Neural progenitor cell (in vitro differentiated cells): ENCODE results near the gene CD200. TPM values are rescaled to one million over a fixed set of nuclear protein-coding genes. Genes with fewer than 3 reads are reported as not detected.
A peak's percentile ranks its signal among the peaks of the same experiment; 100 is the strongest.

Source experiments
- DNase-seq: peaks from one replicate; pipeline ENCODE4 v3.0.0-alpha.2; 2016; ENCODE audit warnings: low spot score
- H2AFZ ChIP-seq: fragments of 200-600 bp; sonication (generic); replicated peaks from 2 replicates; pipeline ENCODE4 v1.6.1; 2016; ENCODE audit warnings: antibody characterized with exemption
- H3F3A ChIP-seq: fragments of 200-600 bp; sonication (generic); 2 replicates; pipeline ENCODE4 v1.6.1; 2016; ENCODE audit warnings: antibody characterized with exemption, low read depth
- H3K27ac ChIP-seq: fragments of 200-600 bp; sonication (generic); 2 replicates; pipeline ENCODE4 v1.5.1; 2016; ENCODE audit warnings: mild to moderate bottlenecking
- H3K27me3 ChIP-seq: fragments of 200-600 bp; sonication (generic); 2 replicates; pipeline ENCODE4 v1.6.1; 2016; ENCODE audit warnings: mild to moderate bottlenecking, moderate library complexity
- H3K36me3 ChIP-seq: fragments of 200-600 bp; sonication (generic); 2 replicates; pipeline ENCODE4 v1.5.1; 2016
- H3K4me1 ChIP-seq: fragments of 200-600 bp; sonication (generic); 2 replicates; pipeline ENCODE4 v1.6.1; 2016; ENCODE audit warnings: mixed run types
- H3K4me2 ChIP-seq: fragments of 200-600 bp; sonication (generic); 2 replicates; pipeline ENCODE4 v1.6.1; 2016
- H3K4me3 ChIP-seq: fragments of 200-600 bp; sonication (generic); 2 replicates; pipeline ENCODE4 v1.5.1; 2016
- H3K79me2 ChIP-seq: fragments of 200-600 bp; sonication (generic); 2 replicates; pipeline ENCODE4 v1.6.1; 2016; ENCODE audit warnings: low read depth
- H3K9ac ChIP-seq: fragments of 200-600 bp; sonication (generic); 2 replicates; pipeline ENCODE4 v1.6.1; 2016
- H3K9me3 ChIP-seq: fragments of 200-600 bp; sonication (generic); 2 replicates; pipeline ENCODE4 v1.5.1; 2016; ENCODE audit warnings: low read depth
- H4K20me1 ChIP-seq: fragments of 200-600 bp; sonication (generic); 2 replicates; pipeline ENCODE4 v1.6.1; 2016; ENCODE audit warnings: low read depth
- H3K27ac Mint-ChIP-seq: 3 replicates; pipeline ENCODE4 v1.8.0; 2021; ENCODE audit warnings: mixed read lengths
- H3K27me3 Mint-ChIP-seq: 2 replicates; pipeline ENCODE4 v1.8.0; 2022; ENCODE audit warnings: low read depth, mild to moderate bottlenecking, inconsistent platforms, moderate library complexity, mixed read lengths; ENCODE audit not compliant: insufficient read depth
- H3K36me3 Mint-ChIP-seq: 3 replicates; pipeline ENCODE4 v1.8.0; 2021; ENCODE audit warnings: mixed read lengths
- H3K4me1 Mint-ChIP-seq: 3 replicates; pipeline ENCODE4 v1.8.0; 2021; ENCODE audit warnings: mixed read lengths
- H3K4me3 Mint-ChIP-seq: 3 replicates; pipeline ENCODE4 v1.8.0; 2021; ENCODE audit warnings: mild to moderate bottlenecking, moderate library complexity, mixed read lengths
- H3K9me3 Mint-ChIP-seq: 3 replicates; pipeline ENCODE4 v1.8.0; 2020; ENCODE audit warnings: mixed read lengths
- CTCF ChIP-seq: fragments of 200-600 bp; sonication (generic); IDR thresholded peaks from 2 replicates; pipeline ENCODE4 v1.5.1; 2017; ENCODE audit warnings: antibody characterized with exemption, mild to moderate bottlenecking
- EZH2 ChIP-seq: fragments of 200-600 bp; sonication (generic); IDR thresholded peaks from 2 replicates; pipeline ENCODE4 v1.6.1; 2017; ENCODE audit warnings: antibody characterized with exemption, mild to moderate bottlenecking, moderate library complexity
- EZH2phosphoT487 ChIP-seq: fragments of 200-600 bp; sonication (generic); IDR thresholded peaks from 2 replicates; pipeline ENCODE4 v1.6.1; 2017; ENCODE audit warnings: antibody characterized with exemption
- total RNA-seq: library from RNA; depleted of rRNA; stranded (reverse); fragments of >200 nt; gene quantifications from 2 replicates; pipeline ENCODE4 v1.2.3, GENCODE V29; 2015; ENCODE audit warnings: low replicate concordance

The CD200 gene
- total RNA-seq, 1 donor from 2014 or later: 48.4 TPM

GRCh38 chr3:112306825-112307224 is 26.1 kb upstream of the CD200 start:
- Mint-ChIP-seq H3K9me3 (no peaks in the 10 kb centered on the region), H3K27ac (peak overlapping the region; percentile 47), H3K4me3 (no peak overlapping the region), H3K36me3 (no peaks in the 10 kb centered on the region), H3K4me1 (peaks cover 14% of the 10 kb centered on the region), H3K27me3 (peaks cover 2% of the 10 kb centered on the region)
- no peaks in the 10 kb centered on the region for H3K9me3 ChIP-seq
- no peak overlapping the region for H2AFZ ChIP-seq
- no peak overlapping the region for H3K9ac ChIP-seq
- H3K4me2 ChIP-seq: no peak overlapping the region
- no peak for TF ChIP-seq CTCF
- TF ChIP-seq EZH2: no peak
- TF ChIP-seq EZH2phosphoT487: no peak
- no peak overlapping the region for H3K4me3 ChIP-seq
- H3K36me3 ChIP-seq: no peaks in the 10 kb centered on the region
- H4K20me1 ChIP-seq: no peaks in the 10 kb centered on the region
- peaks cover 42% of the 10 kb centered on the region for H3K4me1 ChIP-seq
- H3K27me3 ChIP-seq: no peaks in the 10 kb centered on the region
- H3F3A ChIP-seq: peaks cover 41% of the 10 kb centered on the region
- DNase-seq: no peak
- H3K27ac ChIP-seq: no peak overlapping the region
- H3K79me2 ChIP-seq: no peaks in the 10 kb centered on the region

- H3K9ac ChIP-seq: no peak overlapping the region
- no peaks in the 10 kb centered on the region for H3K36me3 ChIP-seq
- H3K79me2 ChIP-seq: no peaks in the 10 kb centered on the region
- no peak overlapping the region for H3K27ac ChIP-seq
- no peaks in the 10 kb centered on the region for H4K20me1 ChIP-seq
- H3K4me1 ChIP-seq: peaks cover 35% of the 10 kb centered on the region
- TF ChIP-seq EZH2phosphoT487: no peak
- no peaks in the 10 kb centered on the region for H3K9me3 Mint-ChIP-seq
- DNase-seq: no peak
- peak overlapping the region; percentile 14 for H3K4me2 ChIP-seq
- H3K27ac Mint-ChIP-seq: peak overlapping the region; percentile 74
- H2AFZ ChIP-seq: no peak overlapping the region
- H3F3A ChIP-seq: peaks cover 34% of the 10 kb centered on the region
- H3K27me3 Mint-ChIP-seq: peaks cover 2% of the 10 kb centered on the region
- H3K4me3 Mint-ChIP-seq: no peak overlapping the region
- H3K9me3 ChIP-seq: no peaks in the 10 kb centered on the region
- no peaks in the 10 kb centered on the region for H3K36me3 Mint-ChIP-seq
- H3K27me3 ChIP-seq: no peaks in the 10 kb centered on the region
- H3K4me3 ChIP-seq: no peak overlapping the region
- H3K4me1 Mint-ChIP-seq: peaks cover 14% of the 10 kb centered on the region
Observed at GRCh38 chr3:112307557-112307956, 25.4 kb upstream of the CD200 start.

GRCh38 chr3:112308151-112308911 is 24.6 kb upstream of the CD200 start:
- peaks cover 2% of the 10 kb centered on the region for H3K27me3 Mint-ChIP-seq
- peak; percentile 69 for DNase-seq
- H3K9ac ChIP-seq: no peak overlapping the region

More at GRCh38 chr3:112308151-112308911, 24.6 kb upstream of the CD200 start:
- H3K27me3 ChIP-seq: no peaks in the 10 kb centered on the region
- H4K20me1 ChIP-seq: no peaks in the 10 kb centered on the region
- TF ChIP-seq EZH2 (no peak), EZH2phosphoT487 (no peak), CTCF (no peak)
- H3K27ac ChIP-seq: peak overlapping the region; percentile 47
- no peaks in the 10 kb centered on the region for H3K36me3 ChIP-seq
- Mint-ChIP-seq H3K4me1 (peaks cover 14% of the 10 kb centered on the region), H3K27ac (peak overlapping the region; percentile 97), H3K4me3 (no peak overlapping the region), H3K36me3 (no peaks in the 10 kb centered on the region), H3K9me3 (peaks cover 1% of the 10 kb centered on the region)
- no peak overlapping the region for H3K4me3 ChIP-seq
- no peaks in the 10 kb centered on the region for H3K9me3 ChIP-seq
- H3K4me1 ChIP-seq: peaks cover 31% of the 10 kb centered on the region
- H3K79me2 ChIP-seq: no peaks in the 10 kb centered on the region
- peaks cover 26% of the 10 kb centered on the region for H3F3A ChIP-seq
- peak overlapping the region; percentile 14 for H3K4me2 ChIP-seq
- peak overlapping the region; percentile 21 for H2AFZ ChIP-seq
